BLaER1 treated with 17β-estradiol and CSF1 and Interleukin-3, amounts not matched to agents 10 nM and 100 nM (cell line): ENCODE results near the gene KRTAP10-3.

Source experiments
- H3K27ac ChIP-seq, 11 experiments: shearing (Covaris generic); formaldehyde crosslinking; 2 replicates each; pipeline ENCODE4 v1.8.1; 2022
- H3K27me3 ChIP-seq, 11 experiments: shearing (Covaris generic); formaldehyde crosslinking; 2 replicates each; pipeline ENCODE4 v1.8.1; 2022
- H3K36me3 ChIP-seq, 11 experiments: shearing (Covaris generic); formaldehyde crosslinking; 2 replicates each; pipeline ENCODE4 v1.8.1; 2022
- H3K4me1 ChIP-seq, 10 experiments: shearing (Covaris generic); formaldehyde crosslinking; 2 replicates each; pipeline ENCODE4 v1.8.1; 2022
- H3K4me2 ChIP-seq, 11 experiments: shearing (Covaris generic); formaldehyde crosslinking; 2 replicates each; pipeline ENCODE4 v1.8.1; 2022
- H3K4me3 ChIP-seq, 10 experiments: shearing (Covaris generic); formaldehyde crosslinking; 2 replicates each; pipeline ENCODE4 v1.8.1; 2022
- H3K9ac ChIP-seq, 11 experiments: shearing (Covaris generic); formaldehyde crosslinking; 2 replicates each; pipeline ENCODE4 v1.8.1; 2022
- H3K9me3 ChIP-seq, 11 experiments: shearing (Covaris generic); formaldehyde crosslinking; replicated peaks in 1 of 11; 2 replicates each; pipeline ENCODE4 v1.8.1; 2022
- H4K20me1 ChIP-seq, 11 experiments: shearing (Covaris generic); formaldehyde crosslinking; 2 replicates each; pipeline ENCODE4 v1.8.1; 2022
- Cebpa-rat ChIP-seq, 11 experiments: shearing (Covaris generic); IDR thresholded peaks; 2 replicates each; pipeline ENCODE4 v1.8.1; 2022

KRTAP10-3 gene

GRCh38 chr21:44516828-44517174 lies 41.8 kb downstream of the KRTAP10-3 start:
- Histone ChIP-seq H3K4me2 (no peak overlapping the region), H3K27ac (no peak overlapping the region), H3K9ac (no peak overlapping the region), H3K36me3 (no peaks in the 10 kb centered on the region), H4K20me1 (peaks cover 0 to 6% (median 0%) of the 10 kb centered on the region in 11 experiments; a peak in 1 of 22 replicates), H3K4me3 (no peak overlapping the region), H3K4me1 (peaks cover 0 to 29% (median 21%) of the 10 kb centered on the region in 10 experiments; a peak in 17 of 20 replicates), H3K9me3 (peaks cover 0 to 18% (median 0%) of the 10 kb centered on the region in 11 experiments; a peak in 3 of 22 replicates), H3K27me3 (no peaks in the 10 kb centered on the region)
- TF ChIP-seq Cebpa-rat (IDR thresholded peaks at IDR 0.05) = no peak

GRCh38 chr21:44516342-44516741 lies 42.3 kb downstream of the KRTAP10-3 start:
- Histone ChIP-seq H4K20me1 (peaks cover 0 to 11% (median 0%) of the 10 kb centered on the region in 11 experiments; a peak in 1 of 22 replicates), H3K4me2 (peak overlapping the region in 4 of 11 experiments; percentile 68 to 78 (median 75); a peak in 3 of 22 replicates), H3K27ac (no peak overlapping the region), H3K4me1 (peaks cover 0 to 29% (median 21%) of the 10 kb centered on the region in 10 experiments; a peak in 17 of 20 replicates), H3K4me3 (no peak overlapping the region), H3K9me3 (peaks cover 0 to 18% (median 0%) of the 10 kb centered on the region in 11 experiments; a peak in 3 of 22 replicates), H3K27me3 (no peaks in the 10 kb centered on the region), H3K36me3 (peaks cover 0 to 3% (median 0%) of the 10 kb centered on the region in 11 experiments; a peak in 1 of 22 replicates), H3K9ac (no peak overlapping the region)
- TF ChIP-seq Cebpa-rat (IDR thresholded peaks at IDR 0.05) = no peak

- TF ChIP-seq Cebpa-rat (IDR thresholded peaks at IDR 0.05) = peak in 1 of 11 experiments; percentile 1; a peak in 2 of 22 replicates
- H3K4me1 ChIP-seq = peaks cover 5 to 32% (median 24%) of the 10 kb centered on the region in 10 experiments
- H3K4me3 ChIP-seq = no peak overlapping the region
- H3K27ac ChIP-seq = peak overlapping the region in 6 of 11 experiments; percentile 18 to 57 (median 38); a peak in 10 of 22 replicates
- H3K9me3 ChIP-seq = peaks cover 0 to 18% (median 0%) of the 10 kb centered on the region in 11 experiments; a peak in 3 of 22 replicates
- peak overlapping the region in 4 of 11 experiments; percentile 11 to 35 (median 18); a peak in 5 of 22 replicates for H3K9ac ChIP-seq
- H3K36me3 ChIP-seq = peaks cover 0 to 10% (median 0%) of the 10 kb centered on the region in 11 experiments; a peak in 1 of 22 replicates
- no peaks in the 10 kb centered on the region for H3K27me3 ChIP-seq
- H3K4me2 ChIP-seq = peak overlapping the region in 9 of 11 experiments; percentile 43 to 84 (median 74); a peak in 18 of 22 replicates
- peaks cover 0 to 18% (median 0%) of the 10 kb centered on the region in 11 experiments; a peak in 2 of 22 replicates for H4K20me1 ChIP-seq
Measured at GRCh38 chr21:44515359-44516165, 43.0 kb downstream of the KRTAP10-3 start.

GRCh38 chr21:44514746-44515358 lies 43.7 kb downstream of the KRTAP10-3 start:
- Histone ChIP-seq H3K4me1 (peaks cover 10 to 39% (median 32%) of the 10 kb centered on the region in 10 experiments), H3K9ac (peak overlapping the region in 4 of 11 experiments; percentile 11 to 35 (median 18); a peak in 5 of 22 replicates), H3K27me3 (no peaks in the 10 kb centered on the region), H3K36me3 (peaks cover 0 to 10% (median 0%) of the 10 kb centered on the region in 11 experiments; a peak in 2 of 22 replicates), H3K9me3 (peaks cover 0 to 18% (median 0%) of the 10 kb centered on the region in 11 experiments; a peak in 3 of 22 replicates), H4K20me1 (peaks cover 0 to 26% (median 0%) of the 10 kb centered on the region in 11 experiments; a peak in 2 of 22 replicates), H3K27ac (peak overlapping the region in 5 of 11 experiments; percentile 29 to 57 (median 43); a peak in 9 of 22 replicates), H3K4me3 (no peak overlapping the region), H3K4me2 (peak overlapping the region in 9 of 11 experiments; percentile 43 to 84 (median 74); a peak in 18 of 22 replicates)
- peak in 3 of 11 experiments; percentile 22 to 62 (median 39); a peak in 2 of 22 replicates for TF ChIP-seq Cebpa-rat (IDR thresholded peaks at IDR 0.05)

- Histone ChIP-seq H3K4me1 (peaks cover 10 to 43% (median 34%) of the 10 kb centered on the region in 10 experiments), H3K36me3 (peaks cover 0 to 10% (median 0%) of the 10 kb centered on the region in 11 experiments; a peak in 2 of 22 replicates)
Measured at GRCh38 chr21:44514218-44514520, 44.4 kb downstream of the KRTAP10-3 start.

GRCh38 chr21:44513389-44514217 lies 45.0 kb downstream of the KRTAP10-3 start:
- peak overlapping the region in 4 of 11 experiments; percentile 68 to 78 (median 76); a peak in 2 of 22 replicates for H3K4me2 ChIP-seq
- H4K20me1 ChIP-seq = peaks cover 0 to 27% (median 0%) of the 10 kb centered on the region in 11 experiments; a peak in 2 of 22 replicates
- no peak overlapping the region for H3K4me3 ChIP-seq
- peaks cover 10 to 43% (median 34%) of the 10 kb centered on the region in 10 experiments for H3K4me1 ChIP-seq
- H3K36me3 ChIP-seq = peaks cover 0 to 15% (median 4%) of the 10 kb centered on the region in 11 experiments; a peak in 7 of 22 replicates
- 0 out of 22 replicates have a peak overlapping the region, but pooled peaks of 1 of the 11 experiments have one; percentile 52 for H3K27ac ChIP-seq
- H3K9ac ChIP-seq = no peak overlapping the region
- no peaks in the 10 kb centered on the region for H3K27me3 ChIP-seq
- peaks cover 0 to 12% (median 0%) of the 10 kb centered on the region in 11 experiments; a peak in 2 of 22 replicates for H3K9me3 ChIP-seq
- TF ChIP-seq Cebpa-rat (IDR thresholded peaks at IDR 0.05) = no peak

More at GRCh38 chr21:44514218-44514520, 44.4 kb downstream of the KRTAP10-3 start:
- peaks cover 0 to 12% (median 0%) of the 10 kb centered on the region in 11 experiments; a peak in 2 of 22 replicates for H3K9me3 ChIP-seq
- H3K27ac ChIP-seq = peak overlapping the region in 3 of 11 experiments; percentile 25 to 52 (median 39); a peak in 4 of 22 replicates
- H3K27me3 ChIP-seq = no peaks in the 10 kb centered on the region
- H3K4me2 ChIP-seq = peak overlapping the region in 9 of 11 experiments; percentile 43 to 84 (median 74); a peak in 14 of 22 replicates
- no peak overlapping the region for H3K9ac ChIP-seq
- H4K20me1 ChIP-seq = peaks cover 0 to 27% (median 0%) of the 10 kb centered on the region in 11 experiments; a peak in 2 of 22 replicates
- no peak overlapping the region for H3K4me3 ChIP-seq
- no peak for TF ChIP-seq Cebpa-rat (IDR thresholded peaks at IDR 0.05)

GRCh38 chr21:44512496-44513388 lies 45.9 kb downstream of the KRTAP10-3 start:
- H3K9ac ChIP-seq = no peak overlapping the region
- H3K27ac ChIP-seq = no peak overlapping the region
- no peaks in the 10 kb centered on the region for H3K27me3 ChIP-seq
- peaks cover 10 to 43% (median 34%) of the 10 kb centered on the region in 10 experiments for H3K4me1 ChIP-seq
- no peak overlapping the region for H3K4me2 ChIP-seq
- peaks cover 0 to 21% (median 6%) of the 10 kb centered on the region in 11 experiments; a peak in 8 of 22 replicates for H3K36me3 ChIP-seq
- H4K20me1 ChIP-seq = peaks cover 0 to 27% (median 0%) of the 10 kb centered on the region in 11 experiments; a peak in 2 of 22 replicates
- TF ChIP-seq Cebpa-rat (IDR thresholded peaks at IDR 0.05) = no peak
- H3K4me3 ChIP-seq = no peak overlapping the region
- H3K9me3 ChIP-seq = peaks cover 0 to 12% (median 0%) of the 10 kb centered on the region in 11 experiments; a peak in 2 of 22 replicates
